Left lobe of liver (tissue), 2 donors: ENCODE data around the gene POMGNT1. TPM values are rescaled to one million over a fixed set of nuclear protein-coding genes. Genes with fewer than 3 reads are reported as not detected.

Source experiments
- ATAC-seq: fragments of 200-7000 bp; cut with Tn5 transposase; one replicate; pipeline ENCODE4 v1.9.1; 2020; ENCODE audit warnings: mild to moderate bottlenecking, moderate library complexity
- DNase-seq: peaks from one replicate; pipeline ENCODE4 v3.0.0-alpha.2; 2020; ENCODE audit warnings: low spot score
- total RNA-seq: library from RNA; stranded (reverse); gene quantifications from one replicate; pipeline ENCODE4 v1.2.1, GENCODE V29; 2021
- donor health status: DM: no; HTN: no; CAD: no; lungs with moderate emphysema.
- donor health status: DM: no; HTN: yes; CAD: no.

Gene POMGNT1
- total RNA-seq, 1 donor from 2014 or later, result 39.8 TPM

- DNase-seq (no peak), ATAC-seq (no peak)
These were observed 12.8 kb upstream of the POMGNT1 start for GRCh38 chr1:46211051-46211450.

- ATAC-seq (no peak), DNase-seq (no peak)
These were observed 12.3 kb upstream of the POMGNT1 start for GRCh38 chr1:46210561-46210960.

- DNase-seq (no peak), ATAC-seq (no peak)
These were observed 8.2 kb upstream of the POMGNT1 start for GRCh38 chr1:46206399-46206798.

- DNase-seq (no peak), ATAC-seq (no peak)
These were observed 7.6 kb upstream of the POMGNT1 start for GRCh38 chr1:46205791-46206190.

- ATAC-seq (no peak), DNase-seq (no peak)
These were observed 6.9 kb upstream of the POMGNT1 start for GRCh38 chr1:46205141-46205540.

GRCh38 chr1:46204406-46204742, 6.1 kb upstream of the POMGNT1 start:
- DNase-seq, result no peak
- ATAC-seq, result peak; percentile 13

- DNase-seq, result no peak
- ATAC-seq, result no peak
These were observed 5.6 kb upstream of the POMGNT1 start for GRCh38 chr1:46203738-46204405.

GRCh38 chr1:46199233-46199749, 1.1 kb upstream of the POMGNT1 start:
- DNase-seq (no peak), ATAC-seq (peak; percentile 16)

GRCh38 chr1:46197560-46197963, 672 bp downstream of the POMGNT1 start:
- DNase-seq (no peak), ATAC-seq (no peak)

- ATAC-seq (no peak), DNase-seq (no peak)
These were observed 1.6 kb downstream of the POMGNT1 start for GRCh38 chr1:46196609-46197008.

- no peak for DNase-seq
- ATAC-seq, result no peak
These were observed 3.5 kb downstream of the POMGNT1 start for GRCh38 chr1:46194641-46195193.

- ATAC-seq (no peak), DNase-seq (no peak)
These were observed 4.2 kb downstream of the POMGNT1 start for GRCh38 chr1:46193984-46194570.

- DNase-seq (no peak), ATAC-seq (no peak)
These were observed 4.9 kb downstream of the POMGNT1 start for GRCh38 chr1:46193285-46193684.

- DNase-seq, result no peak
These were observed 6.1 kb downstream of the POMGNT1 start for GRCh38 chr1:46192171-46192570.

GRCh38 chr1:46191033-46191701, 7.1 kb downstream of the POMGNT1 start:
- ATAC-seq (no peak), DNase-seq (no peak)

More at GRCh38 chr1:46192171-46192570, 6.1 kb downstream of the POMGNT1 start:
- ATAC-seq, result no peak

- DNase-seq, result no peak
- no peak for ATAC-seq
These were observed 7.7 kb downstream of the POMGNT1 start for GRCh38 chr1:46190539-46190938.

GRCh38 chr1:46188295-46189030, 9.8 kb downstream of the POMGNT1 start:
- ATAC-seq, result peak; percentile 80
- peak; percentile 83 for DNase-seq

GRCh38 chr1:46187106-46187869, 10.9 kb downstream of the POMGNT1 start:
- DNase-seq, result no peak
- ATAC-seq, result no peak

GRCh38 chr1:46186076-46186475, 12.2 kb downstream of the POMGNT1 start:
- no peak for DNase-seq
- no peak for ATAC-seq

GRCh38 chr1:46184920-46185658, 13.1 kb downstream of the POMGNT1 start:
- ATAC-seq (no peak), DNase-seq (no peak)
